Measurements from ENCODE around the gene TM6SF1.
"Not testable (repeated sequence)": the region's sequence is repeated elsewhere in the genome, so short reads cannot be mapped to it uniquely, and the experiment has no call there.

Gene TM6SF1

DNA sequence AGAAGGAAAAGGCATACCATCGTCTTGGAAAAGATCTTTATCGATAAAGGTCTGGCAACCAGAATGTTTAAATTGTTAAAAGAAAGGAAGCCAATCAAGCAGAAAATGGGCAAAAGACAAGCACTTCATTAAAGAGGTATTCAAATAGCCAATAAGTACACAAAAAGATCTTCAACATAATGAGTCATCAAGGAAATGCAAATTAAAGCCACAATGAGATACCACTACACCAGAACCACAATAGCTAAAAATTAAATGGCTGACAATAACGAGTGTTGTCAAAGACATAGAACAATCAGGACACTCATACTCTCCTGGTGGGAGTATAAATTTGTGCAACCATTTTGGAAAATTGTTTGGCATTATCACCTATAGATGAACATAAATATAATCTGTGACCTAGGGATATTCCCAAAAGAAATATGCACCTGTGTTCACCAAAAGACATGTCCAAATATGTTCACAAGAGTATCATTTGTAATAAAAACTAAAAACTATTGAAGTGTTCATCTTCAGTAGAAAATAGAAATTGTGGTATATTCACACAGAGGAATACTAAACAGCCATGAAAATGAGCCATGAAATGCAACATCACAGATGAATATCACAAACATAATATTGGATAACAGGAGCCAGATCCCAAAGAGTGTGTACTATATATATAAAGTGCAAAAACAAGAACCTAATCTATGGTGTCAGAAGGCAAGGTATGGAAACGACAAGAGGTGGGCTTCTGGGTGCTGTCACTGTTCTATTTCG, 26.0 kb upstream of the TM6SF1 start:
- no peaks in the 10 kb centered on the region for H3K4me1 Mint-ChIP-seq
- H3K9me3 Mint-ChIP-seq: no peaks in the 10 kb centered on the region
- no peak overlapping the region for H3K4me3 Mint-ChIP-seq
- H3K27ac Mint-ChIP-seq: no peak overlapping the region
- H3K36me3 Mint-ChIP-seq: peaks cover 5% of the 10 kb centered on the region
- DNase-seq (ENCODE audit: low spot score in 2 of 2) (no peak), ATAC-seq (peak; percentile 65)

DNA sequence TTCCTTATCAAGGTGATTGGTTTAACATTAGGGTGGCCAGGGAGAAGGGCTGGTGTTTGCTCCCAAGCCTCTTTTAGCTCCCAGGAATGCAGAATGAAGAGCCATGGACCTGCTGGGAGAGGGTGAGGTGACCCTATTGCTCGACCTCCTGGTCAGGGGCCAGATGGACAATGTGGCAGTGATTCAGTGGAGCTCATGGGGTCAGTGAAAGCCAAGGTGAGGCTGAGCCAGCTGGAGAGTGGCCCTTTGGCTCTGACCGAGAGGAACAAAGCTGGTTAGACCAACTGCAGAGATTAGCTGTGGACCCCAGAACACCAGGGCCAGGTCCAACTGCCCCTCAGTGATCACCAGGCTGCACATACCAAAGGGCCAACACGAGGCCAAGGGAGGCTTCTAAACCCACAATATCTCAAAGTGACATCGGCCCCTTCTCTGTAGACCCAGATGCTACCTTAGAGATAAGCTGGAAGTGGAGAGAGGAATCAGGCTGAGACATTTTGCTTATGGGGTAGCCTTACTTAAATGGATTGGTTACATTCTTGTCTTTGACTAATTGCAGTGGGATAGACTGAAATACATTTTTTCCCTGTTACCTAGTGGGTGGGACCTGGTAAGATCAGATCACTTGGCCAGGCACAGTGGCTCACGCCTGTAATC, 24.6 kb upstream of the TM6SF1 start:
- DNase-seq (ENCODE audit: low spot score in 2 of 2) (no peak), ATAC-seq (no peak)
- Mint-ChIP-seq H3K27ac (no peak overlapping the region), H3K36me3 (peaks cover 5% of the 10 kb centered on the region), H3K4me3 (no peak overlapping the region), H3K9me3 (no peaks in the 10 kb centered on the region), H3K4me1 (no peaks in the 10 kb centered on the region)

DNA sequence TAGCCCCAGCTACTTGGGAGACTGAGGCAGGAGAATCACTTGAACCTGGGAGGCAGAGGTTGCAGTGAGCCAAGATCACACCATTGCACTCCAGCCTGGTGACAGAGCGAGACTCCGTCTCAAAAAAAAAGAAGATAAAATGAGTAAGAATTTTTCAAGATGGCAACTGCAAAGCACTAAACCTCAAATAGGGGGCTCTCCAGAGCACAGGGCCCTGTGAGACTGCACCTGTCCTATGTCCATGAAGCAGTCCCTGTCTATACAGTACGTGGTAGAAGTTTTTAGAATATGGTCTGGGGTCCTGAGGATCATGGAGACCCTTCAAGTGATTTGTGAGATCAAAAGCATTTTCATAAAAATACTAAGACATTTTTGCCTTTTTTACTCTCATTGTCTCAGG, 22.0 kb upstream of the TM6SF1 start:
- DNase-seq (ENCODE audit: low spot score in 2 of 2); H3K36me3 Mint-ChIP-seq; H3K9me3 Mint-ChIP-seq; H3K4me1 Mint-ChIP-seq; H3K4me3 Mint-ChIP-seq; H3K27ac Mint-ChIP-seq; ATAC-seq: not testable (repeated sequence)

DNA sequence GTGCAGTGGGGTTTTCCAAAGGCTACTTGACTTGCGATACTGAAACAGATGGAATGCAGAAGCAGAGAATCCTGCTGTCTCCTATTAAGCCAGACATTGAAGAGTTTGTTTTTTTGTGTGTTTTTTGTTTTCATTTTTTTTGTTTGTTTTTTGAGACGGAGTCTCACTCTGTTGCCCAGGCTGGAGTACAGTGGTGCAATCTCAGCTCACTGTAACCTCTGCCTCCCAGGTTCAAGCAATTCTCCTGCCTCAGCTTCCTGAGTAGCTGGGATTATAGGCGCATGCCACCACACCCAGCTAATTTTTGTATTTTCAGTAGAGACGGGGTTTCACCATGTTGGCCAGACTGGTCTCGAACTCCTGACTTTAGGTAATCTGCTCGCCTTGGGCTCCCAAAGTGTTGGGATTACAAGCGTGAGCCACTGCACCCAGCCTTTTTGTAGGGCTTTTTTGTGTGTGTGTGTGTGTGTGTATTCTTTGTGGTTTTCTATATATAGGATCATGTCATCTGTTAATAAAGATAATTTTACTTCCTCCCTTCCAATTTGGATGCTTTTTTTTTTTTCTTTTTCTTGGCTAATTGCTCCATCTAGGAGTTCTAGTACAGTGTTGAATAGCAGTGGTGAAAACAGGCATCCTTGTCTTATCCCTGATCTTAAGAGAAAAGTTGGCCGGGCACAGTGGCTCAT, 21.4 kb upstream of the TM6SF1 start:
- DNase-seq (ENCODE audit: low spot score in 2 of 2); H3K27ac Mint-ChIP-seq; H3K4me1 Mint-ChIP-seq; H3K9me3 Mint-ChIP-seq; H3K36me3 Mint-ChIP-seq; ATAC-seq; H3K4me3 Mint-ChIP-seq: not testable (repeated sequence)

DNA sequence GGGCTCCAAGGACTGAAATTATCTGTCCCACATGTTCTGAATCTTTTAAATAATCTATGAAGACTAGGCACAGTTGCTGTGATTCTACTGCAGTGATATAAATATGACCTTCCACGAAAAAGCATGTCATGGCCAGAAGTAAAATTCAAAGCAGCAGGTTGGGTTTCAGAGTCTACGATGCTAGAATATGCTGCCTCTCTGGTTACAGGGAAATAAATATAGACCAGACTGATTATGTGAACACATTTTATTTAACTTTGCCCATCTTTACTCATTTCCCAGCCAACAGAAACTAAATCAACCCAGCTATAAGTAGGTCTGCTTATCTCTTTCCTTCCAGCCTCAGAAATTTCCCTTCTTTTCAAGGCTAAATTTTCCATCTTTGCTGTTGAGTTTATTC, 19.9 kb upstream of the TM6SF1 start:
- Mint-ChIP-seq H3K4me3 (no peak overlapping the region), H3K9me3 (no peaks in the 10 kb centered on the region), H3K4me1 (peaks cover 6% of the 10 kb centered on the region), H3K27ac (no peak overlapping the region), H3K36me3 (no peaks in the 10 kb centered on the region)
- ATAC-seq: no peak
- no peak for DNase-seq (ENCODE audit: low spot score in 2 of 2)

DNA sequence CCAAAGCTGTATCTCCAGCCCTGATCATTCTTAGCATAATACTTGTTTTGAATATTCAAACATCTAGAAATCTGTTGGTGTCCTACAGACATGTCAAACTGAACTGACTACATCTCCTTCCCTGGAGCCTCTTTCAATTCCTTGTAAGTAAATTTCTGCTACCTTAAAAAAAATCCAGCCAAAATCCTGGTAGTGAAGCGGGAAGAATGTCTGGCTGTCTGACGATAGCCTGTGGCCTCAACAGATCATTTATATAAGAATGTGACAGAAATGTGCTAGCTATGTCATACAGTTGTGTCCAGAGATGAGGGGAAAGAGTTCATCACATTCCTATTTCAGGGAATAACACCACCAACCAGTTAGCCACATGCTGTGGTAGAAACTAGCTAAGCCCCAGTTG, 18.6 kb upstream of the TM6SF1 start:
- ATAC-seq: no peak

DNA sequence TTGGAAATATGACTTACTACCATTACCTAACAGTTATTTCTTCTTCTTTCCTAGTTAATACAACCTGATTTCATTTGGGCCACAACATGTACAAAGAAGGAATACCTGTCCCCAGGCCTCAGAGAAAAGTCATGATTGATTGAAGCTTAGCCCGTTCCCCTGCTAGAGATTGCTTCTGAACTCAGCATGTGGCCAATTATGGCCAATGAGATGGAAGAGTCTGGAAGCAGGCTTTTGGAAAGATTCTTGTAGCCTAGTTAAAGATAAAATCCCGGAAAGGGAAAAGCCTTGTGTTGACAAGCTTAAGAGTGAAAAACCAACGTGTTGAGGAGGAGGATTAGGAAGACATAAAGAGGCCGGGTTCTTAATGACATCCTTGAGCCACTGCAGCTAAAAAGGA, 17.0 kb upstream of the TM6SF1 start:
- H3K4me1 Mint-ChIP-seq: peaks cover 6% of the 10 kb centered on the region
- H3K36me3 Mint-ChIP-seq: no peaks in the 10 kb centered on the region
- H3K9me3 Mint-ChIP-seq: no peaks in the 10 kb centered on the region
- no peak for ATAC-seq
- no peak for DNase-seq (ENCODE audit: low spot score in 2 of 2)
- H3K4me3 Mint-ChIP-seq: no peak overlapping the region
- no peak overlapping the region for H3K27ac Mint-ChIP-seq

More for the DNA sequence above, 18.6 kb upstream of the TM6SF1 start:
- Mint-ChIP-seq H3K27ac (no peak overlapping the region), H3K9me3 (no peaks in the 10 kb centered on the region), H3K36me3 (no peaks in the 10 kb centered on the region), H3K4me3 (no peak overlapping the region), H3K4me1 (peaks cover 6% of the 10 kb centered on the region)
- DNase-seq (ENCODE audit: low spot score in 2 of 2): no peak

DNA sequence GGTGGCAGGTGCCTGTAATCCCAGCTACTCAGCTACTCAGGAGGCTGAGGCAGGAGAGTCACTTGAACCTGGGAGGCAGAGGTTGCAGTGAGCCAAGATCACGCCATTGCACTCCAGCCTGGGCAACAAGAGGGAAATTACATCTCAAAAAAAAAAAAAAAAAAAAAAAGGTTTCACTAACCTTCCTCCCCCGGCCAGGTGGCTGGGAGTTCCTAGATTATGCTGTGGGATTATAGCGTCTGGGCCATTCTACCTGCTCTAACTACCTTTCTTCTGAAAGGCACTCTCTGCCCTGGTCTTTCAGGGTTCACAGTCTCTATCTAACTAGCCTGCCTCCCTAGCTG, 15.5 kb upstream of the TM6SF1 start:
- H3K9me3 Mint-ChIP-seq; H3K4me3 Mint-ChIP-seq; H3K36me3 Mint-ChIP-seq; H3K4me1 Mint-ChIP-seq; DNase-seq (ENCODE audit: low spot score in 2 of 2); ATAC-seq: not testable (repeated sequence)
- H3K27ac Mint-ChIP-seq: peak overlapping the region; percentile 65

DNA sequence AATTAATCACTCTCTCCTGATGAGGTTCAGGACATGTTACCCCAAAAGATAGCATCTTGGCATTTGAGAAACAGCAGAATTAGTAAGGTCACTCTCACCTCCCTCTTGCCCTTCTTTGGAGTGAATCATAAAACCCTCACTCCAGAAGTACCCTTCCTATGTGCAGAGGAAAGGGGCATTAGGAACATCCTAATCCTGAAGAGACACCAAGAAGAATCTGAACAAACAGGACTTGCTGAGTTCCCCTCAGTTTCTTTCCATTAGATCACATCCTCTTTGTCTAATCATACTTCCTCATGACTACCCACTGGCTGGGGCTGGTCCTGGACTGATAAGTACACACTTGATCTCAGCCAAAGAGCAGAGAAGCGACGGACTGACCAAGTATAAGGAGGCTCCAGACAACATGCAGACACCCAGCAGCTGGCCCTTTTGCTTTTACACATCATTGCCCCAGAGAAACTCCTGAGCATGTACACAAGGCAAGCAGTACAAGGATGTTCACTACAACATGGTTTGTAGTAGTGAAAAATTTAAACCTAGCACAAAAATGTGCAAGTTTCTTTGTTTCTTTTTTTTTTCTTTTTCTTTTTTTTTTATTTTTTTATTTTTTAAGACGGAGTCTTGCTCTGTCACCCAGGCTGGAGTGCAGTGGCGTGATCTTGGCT, 15.0 kb upstream of the TM6SF1 start:
- peak overlapping the region; percentile 65 for H3K27ac Mint-ChIP-seq
- DNase-seq (ENCODE audit: low spot score in 2 of 2) (no peak), ATAC-seq (peak; percentile 67)
- no peaks in the 10 kb centered on the region for H3K9me3 Mint-ChIP-seq
- H3K4me1 Mint-ChIP-seq: peaks cover 6% of the 10 kb centered on the region
- H3K4me3 Mint-ChIP-seq: no peak overlapping the region
- H3K36me3 Mint-ChIP-seq: no peaks in the 10 kb centered on the region

DNA sequence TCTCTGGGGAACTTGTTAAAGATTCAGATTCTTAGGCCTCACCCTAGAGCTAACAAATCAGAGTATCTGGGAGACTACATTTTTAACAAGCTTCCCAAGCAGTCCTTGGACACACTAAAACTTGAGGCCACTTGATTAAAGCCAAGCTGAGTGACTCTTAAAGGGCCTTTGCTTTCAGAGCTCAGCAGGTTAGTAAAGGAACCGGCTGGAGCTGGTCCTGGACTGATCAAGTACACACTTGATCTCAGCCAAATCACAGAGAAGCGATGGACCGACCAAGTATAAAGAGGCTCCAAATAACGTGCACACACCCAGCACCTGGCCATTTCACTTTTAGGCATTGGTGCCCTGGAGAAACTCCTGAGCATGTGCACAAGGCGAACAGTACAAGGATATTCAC, 12.9 kb upstream of the TM6SF1 start:
- H3K27ac Mint-ChIP-seq: no peak overlapping the region
- no peaks in the 10 kb centered on the region for H3K36me3 Mint-ChIP-seq
- DNase-seq (ENCODE audit: low spot score in 2 of 2) (no peak), ATAC-seq (no peak)
- peaks cover 6% of the 10 kb centered on the region for H3K4me1 Mint-ChIP-seq
- no peaks in the 10 kb centered on the region for H3K9me3 Mint-ChIP-seq
- no peak overlapping the region for H3K4me3 Mint-ChIP-seq

DNA sequence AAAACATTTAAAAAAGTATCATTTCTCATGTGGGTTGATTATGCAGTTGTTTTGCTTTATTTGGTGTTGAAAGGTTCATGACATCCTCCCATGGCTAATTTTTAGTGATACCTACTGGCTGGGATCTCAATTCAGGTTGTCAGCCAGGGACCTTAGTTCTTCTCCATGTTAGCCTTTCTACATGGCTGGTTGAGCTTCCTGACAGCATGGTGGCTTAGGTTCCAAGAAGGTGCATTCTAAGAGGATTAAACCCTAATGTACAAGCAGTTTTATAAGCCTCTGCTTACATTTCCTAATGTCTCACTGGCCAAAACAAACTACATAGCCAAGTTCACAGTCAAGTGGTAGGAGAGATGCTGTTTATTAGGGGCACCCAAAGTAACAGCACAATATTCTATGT, 9.4 kb upstream of the TM6SF1 start:
- DNase-seq (ENCODE audit: low spot score in 2 of 2) (no peak), ATAC-seq (no peak)
- Mint-ChIP-seq H3K4me3 (no peak overlapping the region), H3K9me3 (no peaks in the 10 kb centered on the region), H3K27ac (no peak overlapping the region), H3K4me1 (no peaks in the 10 kb centered on the region), H3K36me3 (no peaks in the 10 kb centered on the region)

DNA sequence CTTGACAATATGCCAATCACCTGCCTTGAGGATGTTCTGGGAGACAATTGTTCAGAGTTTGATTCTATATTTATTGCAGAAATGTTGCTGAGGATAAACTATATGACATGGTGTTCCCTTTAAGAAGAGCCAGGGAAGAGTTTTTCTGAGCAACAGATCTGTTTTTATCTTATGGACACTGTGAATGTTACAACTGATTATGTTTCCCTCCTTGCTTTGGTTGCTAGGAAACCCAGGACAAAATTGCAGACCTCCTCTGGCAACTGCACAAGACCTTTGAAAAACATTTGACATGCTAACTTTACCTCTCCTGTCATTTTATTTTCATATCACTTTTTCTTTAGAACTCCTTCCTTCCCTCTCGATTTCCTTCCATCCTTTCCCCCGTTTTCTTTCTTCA, 8.2 kb upstream of the TM6SF1 start:
- no peak for ATAC-seq
- no peak overlapping the region for H3K4me3 Mint-ChIP-seq
- H3K27ac Mint-ChIP-seq: no peak overlapping the region
- no peaks in the 10 kb centered on the region for H3K36me3 Mint-ChIP-seq
- no peaks in the 10 kb centered on the region for H3K4me1 Mint-ChIP-seq
- no peak for DNase-seq (ENCODE audit: low spot score in 2 of 2)
- H3K9me3 Mint-ChIP-seq: no peaks in the 10 kb centered on the region

DNA sequence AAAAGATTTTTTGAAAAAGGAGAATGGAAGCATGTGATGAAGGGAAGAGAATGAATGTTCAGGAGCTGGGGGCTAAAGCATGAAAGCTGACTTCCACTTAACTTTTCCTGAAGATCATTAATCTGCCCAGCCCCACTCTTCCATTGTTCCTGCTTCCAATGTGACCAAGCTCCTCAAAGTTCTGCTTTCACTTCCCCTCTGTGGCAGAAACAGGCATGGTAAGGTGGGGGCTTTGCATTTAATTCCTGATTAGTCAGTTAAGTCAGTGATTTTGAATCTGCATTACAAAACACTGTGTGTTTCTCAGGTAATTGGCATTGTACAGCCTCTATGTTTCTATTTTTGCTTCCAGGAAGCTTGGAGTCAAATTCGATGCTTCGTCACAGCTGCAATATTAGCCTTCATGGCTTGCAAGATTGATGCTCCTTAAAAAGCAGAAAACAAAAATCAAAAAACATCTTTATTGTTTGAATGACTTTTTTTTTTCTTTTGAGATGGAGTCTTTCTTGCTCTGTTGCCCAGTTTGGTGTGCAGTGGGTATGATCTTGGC, 7.3 kb upstream of the TM6SF1 start:
- Mint-ChIP-seq H3K9me3 (no peaks in the 10 kb centered on the region), H3K36me3 (no peaks in the 10 kb centered on the region), H3K27ac (no peak overlapping the region), H3K4me3 (no peak overlapping the region), H3K4me1 (no peaks in the 10 kb centered on the region)
- DNase-seq (ENCODE audit: low spot score in 2 of 2) (no peak), ATAC-seq (no peak)

DNA sequence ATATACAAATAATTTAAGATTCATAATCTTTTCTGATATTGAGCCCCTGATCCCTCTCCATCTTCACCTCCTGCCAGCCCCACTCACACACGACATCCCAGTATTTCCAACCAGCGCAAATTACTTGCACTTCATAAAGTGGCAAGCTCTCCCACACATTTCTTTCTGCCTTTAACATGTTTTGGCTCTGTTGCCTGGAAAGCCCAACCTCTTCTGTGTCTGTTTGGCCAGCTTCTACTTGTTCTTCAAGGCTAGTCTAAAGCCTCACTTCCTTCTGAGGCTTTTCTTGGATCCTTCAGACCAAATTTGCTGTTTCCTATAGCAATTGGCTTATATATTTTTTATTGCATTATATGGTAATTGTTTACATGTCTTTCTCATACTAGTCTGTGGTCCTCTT, 5.1 kb upstream of the TM6SF1 start:
- no peak overlapping the region for H3K4me3 Mint-ChIP-seq
- no peaks in the 10 kb centered on the region for H3K36me3 Mint-ChIP-seq
- peaks cover 7% of the 10 kb centered on the region for H3K4me1 Mint-ChIP-seq
- DNase-seq (ENCODE audit: low spot score in 2 of 2): no peak
- no peak for ATAC-seq
- H3K27ac Mint-ChIP-seq: no peak overlapping the region
- no peaks in the 10 kb centered on the region for H3K9me3 Mint-ChIP-seq

DNA sequence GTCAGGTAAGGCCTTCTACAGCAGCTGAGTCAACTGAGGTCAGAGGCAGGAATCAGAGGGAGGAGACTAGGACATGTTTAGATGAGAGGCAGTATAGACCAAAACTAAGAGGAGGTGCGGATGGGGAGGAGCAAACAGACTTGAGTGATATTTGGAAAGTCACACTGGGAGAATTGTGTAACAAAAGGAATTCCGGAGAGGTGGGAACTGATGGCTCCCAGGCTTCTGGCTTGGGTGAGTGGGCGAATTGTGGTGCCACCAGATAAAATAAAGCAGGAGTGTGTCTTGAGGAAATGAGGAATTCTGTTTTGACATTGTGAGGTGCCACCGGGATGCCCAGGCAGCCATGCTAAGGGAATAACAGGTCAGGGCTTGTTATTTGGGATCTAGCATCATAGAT, 3.3 kb upstream of the TM6SF1 start:
- no peak for DNase-seq (ENCODE audit: low spot score in 2 of 2)
- H3K9me3 Mint-ChIP-seq: no peaks in the 10 kb centered on the region
- no peak overlapping the region for H3K4me3 Mint-ChIP-seq
- no peaks in the 10 kb centered on the region for H3K36me3 Mint-ChIP-seq
- ATAC-seq: no peak
- H3K4me1 Mint-ChIP-seq: peaks cover 19% of the 10 kb centered on the region
- no peak overlapping the region for H3K27ac Mint-ChIP-seq

Data from stimulated activated effector memory CD8-positive, alpha-beta T cell treated with anti-CD3 and anti-CD28 coated beads, Interleukin-12 subunit alpha, Interleukin-12 subunit beta, amount 100 ng/mL, for 72 hours (primary cell).